Natural killer cell (primary cell): ENCODE measurements around the gene HOXA2. TPM values are rescaled to one million over a fixed set of nuclear protein-coding genes. Genes with fewer than 3 reads are reported as not detected.

Source experiments
- ATAC-seq, 3 donors: fragments of 150-1000 bp in 2 of 3; fragments of 200-7000 bp in 1 of 3; cut with Tn5 transposase; 1 replicate in 1 of 3; 2 replicates in 2 of 3; pipeline ENCODE4 v1.10.0; 2021; ENCODE audit warnings: mild to moderate bottlenecking in 2 of 3, moderate library complexity in 2 of 3
- DNase-seq, 2 donors: peaks; one replicate each; pipeline versions ENCODE4 v3.0.0 to v3.0.0-alpha.2; 2013 to 2021; ENCODE audit warnings: mixed read lengths in 1 of 2
- H3K27ac ChIP-seq: one replicate; pipeline ENCODE4 v1.5.1; 2013; ENCODE audit warnings: mild to moderate bottlenecking, low read length
- H3K27me3 ChIP-seq: one replicate; pipeline ENCODE4 v1.6.1; 2013; ENCODE audit warnings: low read length; ENCODE audit not compliant: control insufficient read depth, insufficient read depth
- H3K36me3 ChIP-seq: one replicate; pipeline ENCODE4 v1.6.1; 2013; ENCODE audit warnings: low read length; ENCODE audit not compliant: control insufficient read depth, insufficient read depth
- H3K4me1 ChIP-seq: one replicate; pipeline ENCODE4 v1.6.1; 2013; ENCODE audit warnings: low read length; ENCODE audit not compliant: control insufficient read depth, insufficient read depth
- H3K4me3 ChIP-seq: one replicate; pipeline ENCODE4 v1.5.1; 2013; ENCODE audit warnings: low read length
- H3K9me3 ChIP-seq: one replicate; pipeline ENCODE4 v1.6.1; 2013; ENCODE audit warnings: low read length; ENCODE audit not compliant: control insufficient read depth, insufficient read depth
- H3K27ac Mint-ChIP-seq, 2 donors: one replicate each; pipeline ENCODE4 v1.8.0; 2022; ENCODE audit warnings: mild to moderate bottlenecking in 2 of 2, mixed read lengths in 2 of 2, moderate library complexity in 1 of 2
- H3K27me3 Mint-ChIP-seq, 2 donors: one replicate each; pipeline ENCODE4 v1.8.0; 2022; ENCODE audit warnings: low read depth in 2 of 2, mixed read lengths in 2 of 2
- H3K36me3 Mint-ChIP-seq: one replicate; pipeline ENCODE4 v1.8.0; 2022; ENCODE audit warnings: mixed read lengths
- H3K4me1 Mint-ChIP-seq, 2 donors: one replicate each; pipeline ENCODE4 v1.8.0; 2022; ENCODE audit warnings: mixed read lengths in 2 of 2
- H3K4me3 Mint-ChIP-seq: one replicate; pipeline ENCODE4 v1.8.0; 2022; ENCODE audit warnings: mild to moderate bottlenecking, moderate library complexity, mixed read lengths
- H3K9me3 Mint-ChIP-seq, 2 donors: one replicate each; pipeline ENCODE4 v1.8.0; 2022; ENCODE audit warnings: mixed read lengths in 2 of 2
- WGBS: methylation state at CpG from one replicate; pipeline ENCODE4 v1.1.7; 2013; ENCODE audit warnings: missing lambda C conversion rate; ENCODE audit not compliant: insufficient coverage; 5-methylcytosine and 5-hydroxymethylcytosine counted together
- intact Hi-C: fragments of 100-400 bp; cut with micrococcal nuclease; formaldehyde crosslinking; loops from one replicate; pipeline ENCODE4 v1.14.2; 2022
- total RNA-seq, 4 donors: library from RNA; stranded (reverse); fragments of 120-200 nt in 1 of 4; gene quantifications; one replicate each; pipeline versions ENCODE4 v1.2.3 to v1.2.4, GENCODE V29; 2013 to 2022
- TF ChIP-seq, protein P1 (sequence below): fragments of 200-600 bp; IDR thresholded peaks from one replicate; pipeline ENCODE4 v1.8.0; 2022; ENCODE audit warnings: antibody characterized with exemption

The HOXA2 gene
- total RNA-seq, 3 donors from 2014 or later (not counting 1 experiment from before 2014, with no cell fraction given) = not detected

DNA sequence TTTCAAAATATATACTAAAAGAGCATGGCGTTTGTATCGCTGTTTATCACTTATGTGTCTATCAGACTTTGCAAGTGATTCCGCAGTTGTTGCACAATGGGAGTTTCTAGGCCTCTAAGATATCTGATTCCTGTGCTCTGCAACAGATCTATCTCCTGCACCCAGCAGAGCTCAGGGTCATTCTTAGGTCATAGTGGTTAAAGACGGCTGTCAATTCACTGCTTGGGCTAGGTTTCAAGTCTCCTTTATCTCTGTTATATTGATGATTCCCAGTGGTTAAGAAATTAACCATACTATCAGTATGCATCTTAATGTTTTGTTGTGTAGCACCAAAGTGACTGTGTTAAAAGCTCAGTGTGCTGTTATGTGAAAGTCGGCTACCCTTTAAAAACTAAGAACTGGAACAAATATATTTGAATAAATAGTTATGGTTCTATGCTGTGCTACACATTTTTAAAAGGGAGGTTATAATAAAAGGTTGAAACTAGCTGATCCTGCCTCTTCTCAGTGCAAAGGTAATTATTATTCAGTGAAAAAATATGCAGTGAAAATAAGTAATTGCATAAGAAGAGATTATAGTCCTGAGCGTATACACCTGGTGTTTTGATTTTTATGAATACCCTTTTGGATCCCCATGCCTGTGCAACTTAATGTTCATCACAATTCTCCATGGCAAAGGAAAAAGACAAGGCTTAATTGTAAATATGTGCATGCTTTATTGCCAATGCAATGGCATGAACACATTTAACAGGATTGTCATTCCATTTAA, 30.7 kb downstream of the HOXA2 start:
- H3K9me3 ChIP-seq = no peaks in the 10 kb centered on the region
- Mint-ChIP-seq H3K27ac (no peak overlapping the region), H3K9me3 (no peaks in the 10 kb centered on the region), H3K4me3 (no peak overlapping the region), H3K4me1 (no peaks in the 10 kb centered on the region), H3K27me3 (peaks cover 9 to 15% of the 10 kb centered on the region in 2 donors), H3K36me3 (no peaks in the 10 kb centered on the region)
- WGBS = 82% methylated on average over 6 of the region's 6 CpGs
- DNase-seq (no peak), ATAC-seq (peak in 1 of 3 donors; percentile 83)
- H3K4me3 ChIP-seq = no peak overlapping the region
- H3K27ac ChIP-seq = no peak overlapping the region
- H3K36me3 ChIP-seq = no peaks in the 10 kb centered on the region
- H3K4me1 ChIP-seq = no peaks in the 10 kb centered on the region
- intact Hi-C loops = no loop called here
- TF ChIP-seq, protein P1, sequence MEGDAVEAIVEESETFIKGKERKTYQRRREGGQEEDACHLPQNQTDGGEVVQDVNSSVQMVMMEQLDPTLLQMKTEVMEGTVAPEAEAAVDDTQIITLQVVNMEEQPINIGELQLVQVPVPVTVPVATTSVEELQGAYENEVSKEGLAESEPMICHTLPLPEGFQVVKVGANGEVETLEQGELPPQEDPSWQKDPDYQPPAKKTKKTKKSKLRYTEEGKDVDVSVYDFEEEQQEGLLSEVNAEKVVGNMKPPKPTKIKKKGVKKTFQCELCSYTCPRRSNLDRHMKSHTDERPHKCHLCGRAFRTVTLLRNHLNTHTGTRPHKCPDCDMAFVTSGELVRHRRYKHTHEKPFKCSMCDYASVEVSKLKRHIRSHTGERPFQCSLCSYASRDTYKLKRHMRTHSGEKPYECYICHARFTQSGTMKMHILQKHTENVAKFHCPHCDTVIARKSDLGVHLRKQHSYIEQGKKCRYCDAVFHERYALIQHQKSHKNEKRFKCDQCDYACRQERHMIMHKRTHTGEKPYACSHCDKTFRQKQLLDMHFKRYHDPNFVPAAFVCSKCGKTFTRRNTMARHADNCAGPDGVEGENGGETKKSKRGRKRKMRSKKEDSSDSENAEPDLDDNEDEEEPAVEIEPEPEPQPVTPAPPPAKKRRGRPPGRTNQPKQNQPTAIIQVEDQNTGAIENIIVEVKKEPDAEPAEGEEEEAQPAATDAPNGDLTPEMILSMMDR = no peak
- H3K27me3 ChIP-seq = no peaks in the 10 kb centered on the region

DNA sequence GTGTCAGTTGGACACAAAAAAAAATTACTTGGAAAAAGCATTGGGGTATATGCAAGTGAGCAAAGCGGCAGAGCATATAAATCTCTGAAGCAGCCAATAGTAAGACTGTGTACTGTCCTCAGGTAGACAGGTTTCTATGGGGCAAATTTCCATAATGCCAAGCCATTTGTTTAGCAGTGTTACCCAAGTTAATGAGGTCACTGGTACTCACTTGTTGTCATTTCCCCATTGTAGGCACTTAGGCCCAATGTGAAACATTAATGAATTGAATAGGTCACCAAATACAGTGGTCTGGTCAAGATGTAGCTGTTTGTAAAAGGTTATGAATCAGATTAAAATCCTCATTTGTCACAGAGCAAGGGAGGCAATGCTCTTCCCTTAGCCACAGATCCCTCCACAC, 34.2 kb downstream of the HOXA2 start:
- WGBS = 92% methylated on average over 1 of the region's 1 CpG
- TF ChIP-seq, protein P1 = no peak
- Mint-ChIP-seq H3K9me3 (no peaks in the 10 kb centered on the region), H3K36me3 (no peaks in the 10 kb centered on the region), H3K4me1 (no peaks in the 10 kb centered on the region), H3K4me3 (no peak overlapping the region), H3K27ac (no peak overlapping the region), H3K27me3 (peaks cover 14 to 17% of the 10 kb centered on the region in 2 donors)
- no peaks in the 10 kb centered on the region for H3K9me3 ChIP-seq
- no peaks in the 10 kb centered on the region for H3K4me1 ChIP-seq
- no peaks in the 10 kb centered on the region for H3K36me3 ChIP-seq
- no peak overlapping the region for H3K4me3 ChIP-seq
- intact Hi-C loops = no loop called here
- no peak for ATAC-seq
- no peak for DNase-seq
- no peaks in the 10 kb centered on the region for H3K27me3 ChIP-seq
- H3K27ac ChIP-seq = no peak overlapping the region

DNA sequence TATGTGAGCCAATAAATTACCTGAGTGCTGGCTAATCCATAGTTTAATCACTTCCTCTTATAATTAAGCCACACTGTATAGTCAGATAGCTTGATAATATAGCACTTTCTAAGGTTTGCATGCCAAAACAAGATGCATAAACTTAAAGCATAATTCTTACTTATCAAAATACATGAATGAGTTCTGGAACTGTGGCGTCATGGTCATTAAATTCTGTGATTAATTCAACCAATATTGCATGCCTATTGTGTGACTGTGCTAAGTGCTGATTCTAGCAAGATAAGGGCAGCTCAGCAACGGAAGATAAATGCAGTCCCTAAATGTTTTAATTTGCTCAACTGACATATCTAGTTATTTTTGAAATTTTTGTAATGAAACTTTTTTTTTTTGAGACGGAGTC, 36.3 kb downstream of the HOXA2 start:
- WGBS = 100% methylated on average over 3 of the region's 3 CpGs
- Mint-ChIP-seq H3K27me3 (peaks cover 14 to 17% of the 10 kb centered on the region in 2 donors), H3K4me3 (no peak overlapping the region), H3K4me1 (no peaks in the 10 kb centered on the region), H3K36me3 (no peaks in the 10 kb centered on the region), H3K27ac (no peak overlapping the region), H3K9me3 (no peaks in the 10 kb centered on the region)
- no peaks in the 10 kb centered on the region for H3K36me3 ChIP-seq
- intact Hi-C loops = no loop called here
- TF ChIP-seq, protein P1 = no peak
- H3K4me3 ChIP-seq = no peak overlapping the region
- no peaks in the 10 kb centered on the region for H3K27me3 ChIP-seq
- H3K27ac ChIP-seq = no peak overlapping the region
- H3K9me3 ChIP-seq = no peaks in the 10 kb centered on the region
- ATAC-seq (no peak), DNase-seq (no peak)
- H3K4me1 ChIP-seq = no peaks in the 10 kb centered on the region

DNA sequence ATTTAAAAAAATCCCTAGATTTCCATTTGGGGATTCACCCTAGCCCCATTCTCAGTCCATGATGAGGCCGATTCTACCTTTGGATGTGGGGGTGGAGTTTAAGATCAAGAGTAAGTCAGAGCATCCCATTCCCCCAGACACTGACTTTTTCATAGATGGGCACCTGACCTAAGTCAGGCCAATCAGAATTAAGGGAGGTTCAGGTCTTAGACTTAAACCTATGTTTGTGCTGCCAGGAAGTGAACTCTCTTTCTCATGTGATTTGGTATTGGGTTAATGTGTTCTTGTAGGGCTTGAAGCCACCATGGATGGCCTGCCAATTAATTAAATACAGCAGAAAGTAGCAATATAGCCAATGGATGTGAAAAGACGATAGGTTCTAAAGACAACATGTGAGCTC, 36.8 kb downstream of the HOXA2 start:
- Histone ChIP-seq H3K4me3 (no peak overlapping the region), H3K36me3 (no peaks in the 10 kb centered on the region), H3K9me3 (no peaks in the 10 kb centered on the region), H3K4me1 (no peaks in the 10 kb centered on the region), H3K27ac (no peak overlapping the region), H3K27me3 (no peaks in the 10 kb centered on the region)
- WGBS = 95% methylated on average over 1 of the region's 2 CpGs
- DNase-seq = no peak
- H3K4me3 Mint-ChIP-seq = no peak overlapping the region
- H3K27ac Mint-ChIP-seq = no peak overlapping the region
- intact Hi-C loops = no loop called here
- peaks cover 18 to 22% of the 10 kb centered on the region in 2 donors for H3K27me3 Mint-ChIP-seq
- no peak for ATAC-seq
- no peaks in the 10 kb centered on the region for H3K4me1 Mint-ChIP-seq
- TF ChIP-seq, protein P1 = no peak
- no peaks in the 10 kb centered on the region for H3K9me3 Mint-ChIP-seq
- no peaks in the 10 kb centered on the region for H3K36me3 Mint-ChIP-seq
